Coronary artery (tissue), 2 donors: ENCODE results near the gene LYRM4.
A peak's percentile ranks its signal among the peaks of the same experiment; 100 is the strongest.

ENCODE experiments used
- DNase-seq: peaks from one replicate; pipeline ENCODE4 v3.0.0-alpha.2; 2017; ENCODE audit warnings: low spot score
- H3K27ac ChIP-seq, 2 donors: fragments of 200-600 bp; sonication (generic); one replicate each; pipeline ENCODE4 v1.5.1; 2016 to 2019
- H3K4me3 ChIP-seq: fragments of 200-600 bp; sonication (generic); 2 replicates; pipeline ENCODE4 v1.5.1; 2016; ENCODE audit warnings: mild to moderate bottlenecking, moderate library complexity
- TF ChIP-seq, protein P1 (sequence below): fragments of 200-600 bp; sonication (generic); IDR thresholded peaks from one replicate; pipeline ENCODE4 v1.5.1; 2019; ENCODE audit warnings: antibody characterized with exemption

The LYRM4 gene

DNA sequence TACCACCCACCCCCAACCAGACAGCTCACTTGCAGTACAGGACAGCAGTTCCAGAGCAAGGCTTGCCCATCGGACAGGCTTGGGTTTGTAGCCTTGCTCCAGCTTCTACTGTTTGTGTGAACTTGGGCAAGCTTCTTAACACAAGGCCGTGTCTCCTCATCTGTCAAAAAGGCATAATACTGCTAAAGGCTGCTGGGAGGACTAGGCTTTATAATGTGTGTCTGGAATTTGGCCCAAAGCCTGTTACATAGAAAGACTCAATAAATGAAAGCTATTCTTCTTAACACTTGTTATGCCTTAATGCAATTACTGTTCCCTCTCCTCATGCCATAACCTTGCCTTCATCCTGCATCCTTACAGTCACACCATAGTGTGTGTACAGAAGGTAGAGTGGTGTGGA is 43.4 kb downstream of the LYRM4 start:
- TF ChIP-seq, protein P1, sequence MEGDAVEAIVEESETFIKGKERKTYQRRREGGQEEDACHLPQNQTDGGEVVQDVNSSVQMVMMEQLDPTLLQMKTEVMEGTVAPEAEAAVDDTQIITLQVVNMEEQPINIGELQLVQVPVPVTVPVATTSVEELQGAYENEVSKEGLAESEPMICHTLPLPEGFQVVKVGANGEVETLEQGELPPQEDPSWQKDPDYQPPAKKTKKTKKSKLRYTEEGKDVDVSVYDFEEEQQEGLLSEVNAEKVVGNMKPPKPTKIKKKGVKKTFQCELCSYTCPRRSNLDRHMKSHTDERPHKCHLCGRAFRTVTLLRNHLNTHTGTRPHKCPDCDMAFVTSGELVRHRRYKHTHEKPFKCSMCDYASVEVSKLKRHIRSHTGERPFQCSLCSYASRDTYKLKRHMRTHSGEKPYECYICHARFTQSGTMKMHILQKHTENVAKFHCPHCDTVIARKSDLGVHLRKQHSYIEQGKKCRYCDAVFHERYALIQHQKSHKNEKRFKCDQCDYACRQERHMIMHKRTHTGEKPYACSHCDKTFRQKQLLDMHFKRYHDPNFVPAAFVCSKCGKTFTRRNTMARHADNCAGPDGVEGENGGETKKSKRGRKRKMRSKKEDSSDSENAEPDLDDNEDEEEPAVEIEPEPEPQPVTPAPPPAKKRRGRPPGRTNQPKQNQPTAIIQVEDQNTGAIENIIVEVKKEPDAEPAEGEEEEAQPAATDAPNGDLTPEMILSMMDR = no peak
- Histone ChIP-seq H3K27ac (no peak overlapping the region), H3K4me3 (no peak overlapping the region)
- DNase-seq = no peak

DNA sequence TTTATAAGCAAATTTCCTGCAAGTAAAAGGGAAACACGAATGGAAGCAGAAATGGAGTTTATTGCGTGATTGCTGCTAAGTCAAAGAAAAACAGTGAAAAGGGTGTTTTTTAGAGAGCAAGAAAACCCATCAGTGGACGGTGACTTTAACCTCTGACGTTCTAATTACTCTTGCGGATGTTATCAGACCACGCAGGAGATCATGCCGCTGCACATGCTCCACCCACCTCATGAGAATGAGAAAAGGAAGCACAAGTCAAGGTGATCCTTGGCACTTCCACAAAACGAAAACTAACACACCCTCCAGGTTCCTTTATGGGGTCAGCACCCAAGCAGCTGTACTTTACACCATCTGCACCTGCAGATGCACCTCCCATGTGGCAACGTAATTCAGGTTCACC is 45.0 kb downstream of the LYRM4 start:
- Histone ChIP-seq H3K4me3 (no peak overlapping the region), H3K27ac (no peak overlapping the region)
- TF ChIP-seq, protein P1 = no peak
- no peak for DNase-seq

DNA sequence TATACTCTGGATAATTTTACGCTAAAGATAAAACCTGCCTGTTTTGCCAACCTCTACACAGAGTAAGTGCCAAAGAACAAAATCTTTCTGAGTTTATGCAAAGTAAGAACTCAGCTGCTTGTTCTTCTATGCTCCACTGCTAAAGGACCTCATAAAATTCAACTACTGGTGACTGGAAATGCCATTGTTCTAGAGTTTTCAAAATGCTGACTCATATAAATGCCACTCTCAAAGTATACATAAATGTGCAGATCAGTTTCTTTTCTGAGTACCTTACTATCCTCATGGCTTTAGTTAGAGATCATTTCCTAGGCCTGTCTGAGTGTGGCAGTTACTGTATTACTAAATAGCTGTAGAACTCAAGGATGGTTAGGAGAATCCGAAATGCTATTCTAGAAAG is 45.6 kb downstream of the LYRM4 start:
- TF ChIP-seq, protein P1 = no peak
- no peak for DNase-seq
- Histone ChIP-seq H3K4me3 (no peak overlapping the region), H3K27ac (peak overlapping the region in 1 of 2 donors; percentile 11)

GRCh38 chr6:5214570-5215052 is 46.1 kb downstream of the LYRM4 start:
- DNase-seq = no peak
- TF ChIP-seq, protein P1 = peak; percentile 63

GRCh38 chr6:5213836-5214235 is 46.9 kb downstream of the LYRM4 start:
- Histone ChIP-seq H3K27ac (peak overlapping the region in 1 of 2 donors; percentile 10), H3K4me3 (no peak overlapping the region)
- no peak for DNase-seq
- TF ChIP-seq, protein P1 = no peak

More at GRCh38 chr6:5214570-5215052, 46.1 kb downstream of the LYRM4 start:
- Histone ChIP-seq H3K27ac (peak overlapping the region; percentile 10 to 11), H3K4me3 (no peak overlapping the region)

DNA sequence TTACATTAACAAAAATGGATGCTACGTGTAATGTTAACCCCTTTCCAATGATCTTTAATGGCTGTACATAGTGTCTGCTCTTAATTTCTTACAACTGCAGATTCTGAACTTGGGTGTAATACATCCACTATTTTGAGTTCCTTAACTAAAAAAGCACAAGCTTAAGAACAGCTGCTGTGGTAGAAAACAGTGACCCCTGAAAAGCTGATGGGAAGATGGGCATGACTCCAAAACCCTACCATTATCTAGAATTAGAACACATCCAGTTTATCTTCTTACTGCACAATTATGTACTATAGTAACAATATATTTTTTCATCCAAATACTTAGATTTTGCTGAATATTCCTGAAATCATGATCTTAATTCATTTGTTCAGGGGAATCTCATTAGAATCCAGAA is 49.3 kb downstream of the LYRM4 start:
- no peak overlapping the region for H3K4me3 ChIP-seq
- DNase-seq = no peak
- TF ChIP-seq, protein P1 = no peak
- H3K27ac ChIP-seq = no peak overlapping the region

DNA sequence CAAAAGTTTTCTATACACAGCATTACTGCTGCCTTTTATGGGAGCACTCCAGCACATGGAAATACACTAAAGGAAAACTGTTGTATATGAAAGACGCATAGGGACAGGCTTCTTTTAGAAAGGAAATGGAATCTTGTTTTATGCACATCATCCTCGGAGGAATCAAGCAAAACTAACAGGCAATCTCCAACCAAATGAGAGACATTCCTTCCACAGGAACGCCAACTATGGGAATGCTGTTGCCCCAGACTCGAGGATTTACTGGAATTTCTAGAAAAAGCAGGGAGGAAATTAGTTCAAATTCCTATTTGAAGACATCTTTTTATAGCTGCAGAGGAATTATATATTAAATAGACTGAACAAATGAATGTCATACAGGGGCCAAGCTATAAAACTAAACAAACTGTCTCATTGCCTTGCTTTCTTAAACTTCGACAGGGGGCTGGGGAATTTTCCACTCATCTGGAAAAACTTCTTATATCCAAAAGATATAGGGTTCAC is 52.2 kb downstream of the LYRM4 start:
- Histone ChIP-seq H3K27ac (peak overlapping the region; percentile 51 to 64), H3K4me3 (peak overlapping the region; percentile 41)
- TF ChIP-seq, protein P1 = no peak
- no peak for DNase-seq
